Measurements from ENCODE around the gene HMCN2.

GRCh38 chr9:130471411-130472183, 206.0 kb downstream of the HMCN2 start:
- TF ChIP-seq, protein P1, sequence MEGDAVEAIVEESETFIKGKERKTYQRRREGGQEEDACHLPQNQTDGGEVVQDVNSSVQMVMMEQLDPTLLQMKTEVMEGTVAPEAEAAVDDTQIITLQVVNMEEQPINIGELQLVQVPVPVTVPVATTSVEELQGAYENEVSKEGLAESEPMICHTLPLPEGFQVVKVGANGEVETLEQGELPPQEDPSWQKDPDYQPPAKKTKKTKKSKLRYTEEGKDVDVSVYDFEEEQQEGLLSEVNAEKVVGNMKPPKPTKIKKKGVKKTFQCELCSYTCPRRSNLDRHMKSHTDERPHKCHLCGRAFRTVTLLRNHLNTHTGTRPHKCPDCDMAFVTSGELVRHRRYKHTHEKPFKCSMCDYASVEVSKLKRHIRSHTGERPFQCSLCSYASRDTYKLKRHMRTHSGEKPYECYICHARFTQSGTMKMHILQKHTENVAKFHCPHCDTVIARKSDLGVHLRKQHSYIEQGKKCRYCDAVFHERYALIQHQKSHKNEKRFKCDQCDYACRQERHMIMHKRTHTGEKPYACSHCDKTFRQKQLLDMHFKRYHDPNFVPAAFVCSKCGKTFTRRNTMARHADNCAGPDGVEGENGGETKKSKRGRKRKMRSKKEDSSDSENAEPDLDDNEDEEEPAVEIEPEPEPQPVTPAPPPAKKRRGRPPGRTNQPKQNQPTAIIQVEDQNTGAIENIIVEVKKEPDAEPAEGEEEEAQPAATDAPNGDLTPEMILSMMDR (conservative IDR thresholded peaks at IDR 0.05; ENCODE audit: low read length): no peak
- TF ChIP-seq EZH2phosphoT487 (IDR thresholded peaks at IDR 0.05; ENCODE audit: borderline replicate concordance, low read depth, low read length): no peak

Measured in OCI-LY7 (cell line).